ENCODE results near the gene ANAPC2.

The ANAPC2 gene

GRCh38 chr9:137174722-137175293 lies 13.6 kb downstream of the ANAPC2 start:
- DNase-seq (ENCODE audit: low read depth) = no peak

GRCh38 chr9:137173796-137174664 lies 14.3 kb downstream of the ANAPC2 start:
- DNase-seq (ENCODE audit: low read depth) = no peak

DNA sequence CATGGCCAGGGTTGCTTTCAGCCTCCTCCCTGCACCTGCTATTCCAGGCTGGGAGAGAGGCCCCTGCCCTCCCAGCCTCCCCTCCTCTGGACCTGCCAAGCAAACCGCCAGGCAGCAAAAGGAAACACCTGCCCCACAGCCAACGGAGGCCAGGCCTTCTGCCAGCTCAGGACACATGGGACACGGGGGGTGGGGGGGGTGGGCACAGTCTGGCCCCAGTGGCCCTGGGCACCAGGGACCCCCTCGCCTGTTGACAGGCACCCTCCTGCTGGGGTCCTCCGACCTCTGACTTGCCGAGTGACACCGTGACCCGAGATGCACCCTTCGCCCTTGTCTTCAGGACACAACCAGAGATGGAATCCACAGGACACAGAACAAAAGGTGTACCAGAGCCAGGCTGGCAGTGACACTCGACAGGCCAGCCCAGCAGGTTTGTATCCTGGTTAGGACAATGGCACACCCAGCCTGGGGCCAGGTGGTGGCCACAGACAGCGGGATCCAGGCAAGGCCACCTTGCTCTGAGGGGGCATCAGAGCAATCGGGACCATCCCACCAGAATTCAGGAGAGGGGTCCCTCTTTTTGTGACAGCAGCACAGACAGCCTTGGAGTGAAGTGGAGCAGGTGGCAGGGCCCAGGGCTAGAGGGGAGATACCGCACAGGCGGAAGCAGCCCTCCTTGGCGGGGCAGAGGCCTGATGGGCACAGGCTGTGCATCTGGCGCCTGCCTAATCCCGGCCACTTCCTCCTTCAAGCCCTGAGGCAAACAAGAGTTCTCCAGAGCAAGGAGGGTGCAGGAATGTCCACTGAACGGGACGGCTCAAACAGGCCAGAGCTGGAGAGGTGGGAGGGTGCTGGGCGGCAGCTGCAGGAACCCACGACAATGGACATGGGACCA lies 15.2 kb downstream of the ANAPC2 start:
- no peak for DNase-seq (ENCODE audit: low read depth)

- no peak for DNase-seq (ENCODE audit: low read depth)
Observed at GRCh38 chr9:137171149-137171900, 17.0 kb downstream of the ANAPC2 start.

DNA sequence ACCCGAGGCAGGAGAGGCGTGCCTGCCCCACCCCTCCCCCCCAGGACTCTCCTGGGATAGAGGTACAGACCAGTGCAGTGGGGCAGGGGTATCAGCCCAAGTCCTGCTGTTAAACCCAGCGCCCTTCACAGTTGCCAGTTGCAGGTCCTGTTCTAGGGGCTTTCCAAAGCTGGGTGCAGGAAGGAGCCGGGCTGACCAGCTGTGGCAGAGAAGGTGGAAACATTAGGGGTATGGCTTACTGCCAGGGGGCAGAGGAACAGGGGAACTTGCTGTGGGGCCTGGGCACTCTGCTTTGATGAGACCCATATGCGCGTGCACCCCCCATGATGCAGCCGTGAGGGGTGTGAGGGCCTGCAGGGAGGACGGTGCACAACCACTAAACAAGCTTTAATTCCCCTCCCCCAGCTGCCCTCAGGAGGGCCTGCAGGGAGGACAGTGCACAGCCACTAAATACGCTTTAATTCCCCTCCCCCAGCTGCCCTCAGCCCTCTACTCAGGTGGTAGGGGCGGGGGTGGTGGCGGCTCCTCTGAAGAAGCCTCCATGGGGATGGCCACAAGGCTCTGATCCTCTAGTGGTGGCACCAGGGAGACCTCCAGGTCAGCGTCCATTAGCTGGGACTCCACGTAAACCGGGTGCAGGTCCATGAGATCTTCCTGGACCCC lies 17.7 kb downstream of the ANAPC2 start:
- no peak for DNase-seq (ENCODE audit: low read depth)

DNA sequence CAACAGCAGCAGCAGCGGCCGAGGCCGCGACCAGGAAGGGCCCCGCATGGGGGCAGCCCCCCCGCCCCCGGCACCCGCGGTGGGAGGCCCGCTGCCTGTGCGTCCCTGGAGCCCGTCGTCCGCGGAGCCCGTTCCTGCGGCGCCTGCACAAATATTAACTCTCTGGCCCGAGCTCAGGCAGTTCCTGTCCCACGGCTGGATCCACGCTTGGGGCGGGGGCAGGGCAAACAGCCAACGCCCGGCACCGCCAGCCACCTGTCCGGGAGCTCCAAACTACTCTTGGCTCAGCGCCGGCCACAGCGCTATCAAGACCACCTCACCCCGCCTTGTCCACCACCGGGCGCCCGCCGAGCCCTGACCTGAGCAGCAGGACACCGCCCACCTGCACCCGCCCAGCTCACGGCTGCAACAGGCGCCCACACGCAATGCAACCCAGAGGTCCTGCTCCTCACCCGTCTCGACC lies 18.4 kb downstream of the ANAPC2 start, which contains the start of gene LRRC26:
Gene LRRC26 (minus strand): TSS at position 156 of the 463 bp plus-strand sequence. CDS start 108 bp downstream, at position 48.
- DNase-seq (ENCODE audit: low read depth) = no peak

- no peak for DNase-seq (ENCODE audit: low read depth)
Observed at GRCh38 chr9:137168904-137169856, 19.2 kb downstream of the ANAPC2 start.

GRCh38 chr9:137168573-137168903 lies 19.8 kb downstream of the ANAPC2 start:
- DNase-seq (ENCODE audit: low read depth) = no peak

DNA sequence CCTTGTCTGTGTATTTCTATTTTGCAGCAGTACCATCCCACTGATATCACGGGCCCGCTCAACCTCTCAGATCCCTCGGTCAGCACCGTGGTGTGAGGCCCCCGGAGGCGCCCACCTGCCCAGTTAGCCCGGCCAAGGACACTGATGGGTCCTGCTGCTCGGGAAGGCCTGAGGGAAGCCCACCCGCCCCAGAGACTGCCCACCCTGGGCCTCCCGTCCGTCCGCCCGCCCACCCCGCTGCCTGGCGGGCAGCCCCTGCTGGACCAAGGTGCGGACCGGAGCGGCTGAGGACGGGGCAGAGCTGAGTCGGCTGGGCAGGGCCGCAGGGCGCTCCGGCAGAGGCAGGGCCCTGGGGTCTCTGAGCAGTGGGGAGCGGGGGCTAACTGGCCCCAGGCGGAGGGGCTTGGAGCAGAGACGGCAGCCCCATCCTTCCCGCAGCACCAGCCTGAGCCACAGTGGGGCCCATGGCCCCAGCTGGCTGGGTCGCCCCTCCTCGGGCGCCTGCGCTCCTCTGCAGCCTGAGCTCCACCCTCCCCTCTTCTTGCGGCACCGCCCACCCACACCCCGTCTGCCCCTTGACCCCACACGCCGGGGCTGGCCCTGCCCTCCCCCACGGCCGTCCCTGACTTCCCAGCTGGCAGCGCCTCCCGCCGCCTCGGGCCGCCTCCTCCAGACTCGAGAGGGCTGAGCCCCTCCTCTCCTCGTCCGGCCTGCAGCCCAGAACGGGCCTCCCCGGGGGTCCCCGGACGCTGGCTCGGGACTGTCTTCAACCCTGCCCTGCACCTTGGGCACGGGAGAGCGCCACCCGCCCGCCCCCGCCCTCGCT lies 20.4 kb downstream of the ANAPC2 start:
- DNase-seq (ENCODE audit: low read depth) = no peak

DNA sequence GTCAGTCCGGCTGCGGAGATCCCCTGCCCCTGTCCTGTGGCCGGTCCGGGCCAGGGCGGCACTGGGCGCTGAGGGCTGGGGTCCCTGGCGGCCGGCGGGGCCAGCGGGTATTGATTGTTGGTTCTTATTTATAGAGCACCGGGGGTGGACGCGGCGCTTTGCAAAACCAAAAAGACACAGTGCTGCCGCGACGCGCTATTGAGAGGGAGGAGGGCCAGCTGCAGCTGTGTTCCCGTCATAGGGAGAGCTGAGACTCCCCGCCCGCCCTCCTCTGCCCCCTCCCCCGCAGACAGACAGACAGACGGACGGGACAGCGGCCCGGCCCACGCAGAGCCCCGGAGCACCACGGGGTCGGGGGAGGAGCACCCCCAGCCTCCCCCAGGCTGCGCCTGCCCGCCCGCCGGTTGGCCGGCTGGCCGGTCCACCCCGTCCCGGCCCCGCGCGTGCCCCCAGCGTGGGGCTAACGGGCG lies 21.0 kb downstream of the ANAPC2 start:
- no peak for DNase-seq (ENCODE audit: low read depth)

GRCh38 chr9:137166380-137167229 lies 21.8 kb downstream of the ANAPC2 start:
- no peak for DNase-seq (ENCODE audit: low read depth)

DNA sequence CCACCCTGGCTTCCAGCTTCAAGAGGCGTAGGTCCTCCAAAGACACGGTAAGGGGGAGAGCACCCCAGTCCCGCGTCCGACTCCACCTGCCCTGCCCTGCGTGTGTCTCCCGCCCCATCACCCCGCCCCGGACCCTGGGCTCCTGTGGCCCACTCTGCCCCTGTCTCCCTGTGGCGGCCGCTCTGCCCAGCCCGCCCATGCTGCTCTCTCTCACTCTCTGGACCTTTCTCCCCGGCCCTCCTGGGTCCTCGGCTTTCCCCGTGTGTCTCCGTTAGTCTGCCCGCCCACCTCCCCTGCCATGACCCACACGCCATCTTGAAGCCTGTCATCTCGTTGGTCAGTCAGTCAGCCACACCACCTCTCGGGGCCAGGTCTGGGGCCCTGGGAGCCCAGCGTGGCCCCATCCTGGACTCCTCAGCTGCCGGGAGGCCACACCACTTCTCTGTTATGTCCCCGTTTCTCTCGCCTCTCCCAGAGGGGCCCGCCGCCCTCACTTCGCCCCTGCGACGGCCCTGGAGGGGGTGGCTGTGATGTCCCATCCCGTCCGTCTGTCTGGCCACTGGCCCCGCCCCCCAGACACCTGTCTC lies 23.0 kb downstream of the ANAPC2 start:
- DNase-seq (ENCODE audit: low read depth) = no peak

DNA sequence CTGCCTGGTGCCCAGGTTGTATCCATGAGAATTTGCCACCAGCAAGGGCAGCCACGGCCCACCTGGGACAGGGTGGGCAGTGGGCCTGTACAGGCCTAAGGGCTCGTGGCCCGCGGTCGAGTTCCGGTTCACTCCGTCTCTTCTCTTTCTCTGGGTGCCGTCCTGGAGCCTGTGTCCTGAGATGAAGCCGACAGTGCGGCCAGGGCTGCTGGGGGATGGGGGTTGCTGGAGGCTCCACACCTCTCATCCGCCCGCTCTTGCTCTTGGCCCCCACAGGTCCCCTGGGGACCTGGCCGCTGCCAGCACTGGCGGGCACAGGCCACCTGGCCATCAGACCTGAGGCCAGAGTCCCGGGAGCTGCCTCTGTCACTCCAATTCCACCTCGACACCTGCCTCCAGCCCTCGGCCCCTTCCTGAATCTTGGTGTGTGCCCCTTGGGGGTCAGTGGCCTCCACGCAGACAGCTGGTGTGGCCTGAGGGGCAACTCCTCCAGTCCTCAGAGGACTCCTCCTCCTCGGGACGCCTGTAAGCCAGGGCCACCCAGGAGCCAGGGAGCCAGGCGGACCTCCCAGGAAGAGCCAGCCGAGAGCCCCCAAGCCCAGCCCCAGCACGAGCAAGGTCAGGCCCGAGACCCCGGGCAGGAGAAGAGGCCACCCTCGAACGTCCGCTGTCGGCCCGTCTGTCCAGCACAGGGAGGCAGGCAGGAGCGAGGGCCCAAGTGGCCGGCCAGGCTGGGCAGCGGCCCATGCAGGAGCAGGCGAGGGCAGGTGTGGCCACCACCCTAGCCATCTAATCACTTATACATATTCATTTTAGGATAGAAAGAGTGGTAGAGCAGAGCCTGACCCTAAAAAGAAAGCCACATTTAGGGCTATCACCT lies 23.8 kb downstream of the ANAPC2 start:
- no peak for DNase-seq (ENCODE audit: low read depth)

DNA sequence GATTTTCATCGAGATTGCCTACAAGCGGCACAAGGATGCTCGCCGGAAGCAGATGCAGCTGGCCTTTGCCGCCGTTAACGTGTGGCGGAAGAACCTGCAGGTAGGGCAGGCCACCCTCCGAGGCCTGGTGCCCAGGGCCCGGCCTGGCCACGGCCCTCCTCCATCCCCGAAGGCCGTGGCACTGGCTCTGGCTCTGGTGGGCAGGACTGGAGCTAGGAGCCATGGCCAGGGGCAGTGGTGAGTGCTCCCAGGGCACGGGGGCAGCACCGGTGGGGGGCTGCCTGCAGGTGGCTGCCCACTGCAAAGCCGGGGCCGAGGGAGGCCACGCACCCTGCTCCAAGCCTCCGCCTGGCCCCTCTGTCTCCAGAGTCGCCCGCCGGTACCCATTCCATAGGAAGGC lies 24.6 kb downstream of the ANAPC2 start:
- no peak for DNase-seq (ENCODE audit: low read depth)

- DNase-seq (ENCODE audit: low read depth) = no peak
Observed at GRCh38 chr9:137163365-137163715, 25.0 kb downstream of the ANAPC2 start.

- DNase-seq (ENCODE audit: low read depth) = no peak
Observed at GRCh38 chr9:137162505-137163364, 25.6 kb downstream of the ANAPC2 start.

All from non-pigmented ciliary epithelial cell (primary cell).